Fibroblast of the aortic adventitia (primary cell): ENCODE data around the gene NOL4L. TPM values are rescaled to one million over a fixed set of nuclear protein-coding genes. Genes with fewer than 3 reads are reported as not detected.

Source experiments
- DNase-seq: peaks from one replicate; pipeline ENCODE4 v3.0.0-alpha.2; 2010; ENCODE audit warnings: low read depth
- H3K4me3 ChIP-seq: 2 replicates; pipeline ENCODE4 v1.5.1; 2011; ENCODE audit warnings: low read depth, mild to moderate bottlenecking, control low read depth, low read length, moderate library complexity
- CTCF ChIP-seq: IDR thresholded peaks from 2 replicates; pipeline ENCODE4 v1.5.1; 2011; ENCODE audit warnings: mild to moderate bottlenecking, low read length, control low read depth, inconsistent platforms; ENCODE audit not compliant: insufficient read depth
- total RNA-seq: library from RNA; depleted of rRNA; stranded (reverse); fragments of >200 nt; gene quantifications from 2 replicates; pipeline ENCODE4 v1.2.3, GENCODE V29; 2012; ENCODE audit warnings: low replicate concordance

NOL4L gene
- total RNA-seq, 1 donor, result 4.5 TPM

GRCh38 chr20:32524829-32525501 lies 60.2 kb downstream of the NOL4L start:
- no peak for TF ChIP-seq CTCF
- no peak overlapping the region for H3K4me3 ChIP-seq
- DNase-seq, result no peak

GRCh38 chr20:32523613-32524213 lies 61.4 kb downstream of the NOL4L start:
- TF ChIP-seq CTCF, result no peak
- no peak for DNase-seq
- H3K4me3 ChIP-seq, result no peak overlapping the region

- DNase-seq, result no peak
- H3K4me3 ChIP-seq, result no peak overlapping the region
These were observed 62.1 kb downstream of the NOL4L start for GRCh38 chr20:32522776-32523612.

GRCh38 chr20:32522526-32522775 lies 62.7 kb downstream of the NOL4L start:
- no peak for TF ChIP-seq CTCF
- no peak for DNase-seq
- no peak overlapping the region for H3K4me3 ChIP-seq

More at GRCh38 chr20:32522776-32523612, 62.1 kb downstream of the NOL4L start:
- no peak for TF ChIP-seq CTCF

GRCh38 chr20:32521780-32522525 lies 63.2 kb downstream of the NOL4L start:
- no peak overlapping the region for H3K4me3 ChIP-seq
- DNase-seq, result peak; percentile 57
- TF ChIP-seq CTCF, result peak; percentile 89

- no peak for DNase-seq
- no peak for TF ChIP-seq CTCF
- H3K4me3 ChIP-seq, result no peak overlapping the region
These were observed 64.3 kb downstream of the NOL4L start for GRCh38 chr20:32520927-32521203.
